HG03342 (cell line): Measurements from ENCODE around the gene CPT1C.

Experiments used
- ATAC-seq: cut with Tn5 transposase; IDR thresholded peaks from one replicate; pipeline ENCODE4 v1.9.1; 2021; ENCODE audit warnings: mild to moderate bottlenecking, moderate library complexity; ENCODE audit not compliant: unreplicated experiment

The CPT1C gene

DNA sequence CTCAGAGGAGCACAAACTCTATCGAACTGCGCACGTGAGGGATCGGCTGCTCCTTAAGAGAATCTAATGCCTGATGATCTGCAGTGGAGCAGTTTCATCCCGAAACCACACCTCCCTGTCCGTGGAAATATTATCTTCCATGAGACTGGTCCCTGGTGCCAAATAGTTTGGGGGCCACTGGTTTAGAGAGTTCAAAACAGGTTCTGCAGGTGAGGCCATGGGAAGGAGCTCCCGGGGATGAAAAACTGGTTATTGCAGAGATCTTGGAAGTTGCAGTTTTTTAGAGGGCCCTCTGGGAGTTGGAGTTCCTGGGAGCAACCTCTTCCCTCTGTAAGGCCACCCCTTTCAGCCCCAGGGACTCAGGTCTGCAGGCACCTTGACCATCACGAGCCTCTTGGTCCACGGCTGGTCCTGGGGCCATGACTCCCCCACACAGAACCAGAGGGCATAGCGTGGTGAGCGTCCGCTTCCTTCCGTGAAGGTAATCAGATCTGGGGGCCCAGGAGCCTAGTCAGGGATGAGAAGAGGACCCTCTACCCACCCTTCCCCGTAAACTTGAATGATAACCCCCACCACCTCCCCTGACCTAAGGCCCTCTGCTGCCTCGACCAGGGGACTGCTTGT is 30.5 kb upstream of the CPT1C start:
- no peak for ATAC-seq

DNA sequence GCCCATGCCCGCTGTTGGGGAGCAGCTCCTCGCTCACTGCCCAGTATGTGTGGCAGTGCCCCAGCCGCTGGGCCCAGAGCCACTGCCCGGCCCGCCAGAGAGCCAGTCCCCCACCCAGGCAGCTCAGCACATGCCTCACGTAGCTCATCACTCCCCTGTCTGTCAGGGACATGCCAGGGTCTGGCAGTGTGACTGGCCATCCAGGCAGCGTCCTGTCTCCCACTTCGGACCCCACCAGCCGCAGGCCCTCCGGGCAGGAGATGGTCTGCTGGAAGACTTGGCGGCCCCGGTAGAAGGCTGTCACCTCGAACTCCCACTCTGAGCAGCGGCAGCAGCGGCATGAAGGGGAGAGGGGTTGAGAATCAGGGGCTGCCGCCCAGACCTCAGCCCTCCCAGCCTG is 28.9 kb upstream of the CPT1C start:
- no peak for ATAC-seq

DNA sequence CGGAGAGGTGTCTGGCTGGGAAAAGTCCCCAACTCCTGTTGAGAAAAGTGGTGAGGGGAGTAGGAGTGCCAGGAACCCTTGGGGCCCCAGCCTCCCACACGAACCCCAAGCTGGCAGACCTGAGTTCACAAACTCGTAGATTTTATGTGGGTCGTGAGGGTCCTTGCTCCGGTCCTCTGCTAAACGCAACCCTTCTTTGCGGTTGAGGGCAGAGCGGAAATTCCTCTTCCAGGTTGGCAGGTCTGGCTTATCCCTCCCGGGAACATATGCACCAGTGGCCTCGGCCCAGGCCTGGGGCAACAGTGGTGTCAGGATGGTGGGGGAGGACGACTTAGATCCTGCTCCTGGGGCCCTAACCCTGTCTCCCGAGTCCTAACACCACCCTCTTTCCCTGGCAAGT is 27.7 kb upstream of the CPT1C start:
- no peak for ATAC-seq

DNA sequence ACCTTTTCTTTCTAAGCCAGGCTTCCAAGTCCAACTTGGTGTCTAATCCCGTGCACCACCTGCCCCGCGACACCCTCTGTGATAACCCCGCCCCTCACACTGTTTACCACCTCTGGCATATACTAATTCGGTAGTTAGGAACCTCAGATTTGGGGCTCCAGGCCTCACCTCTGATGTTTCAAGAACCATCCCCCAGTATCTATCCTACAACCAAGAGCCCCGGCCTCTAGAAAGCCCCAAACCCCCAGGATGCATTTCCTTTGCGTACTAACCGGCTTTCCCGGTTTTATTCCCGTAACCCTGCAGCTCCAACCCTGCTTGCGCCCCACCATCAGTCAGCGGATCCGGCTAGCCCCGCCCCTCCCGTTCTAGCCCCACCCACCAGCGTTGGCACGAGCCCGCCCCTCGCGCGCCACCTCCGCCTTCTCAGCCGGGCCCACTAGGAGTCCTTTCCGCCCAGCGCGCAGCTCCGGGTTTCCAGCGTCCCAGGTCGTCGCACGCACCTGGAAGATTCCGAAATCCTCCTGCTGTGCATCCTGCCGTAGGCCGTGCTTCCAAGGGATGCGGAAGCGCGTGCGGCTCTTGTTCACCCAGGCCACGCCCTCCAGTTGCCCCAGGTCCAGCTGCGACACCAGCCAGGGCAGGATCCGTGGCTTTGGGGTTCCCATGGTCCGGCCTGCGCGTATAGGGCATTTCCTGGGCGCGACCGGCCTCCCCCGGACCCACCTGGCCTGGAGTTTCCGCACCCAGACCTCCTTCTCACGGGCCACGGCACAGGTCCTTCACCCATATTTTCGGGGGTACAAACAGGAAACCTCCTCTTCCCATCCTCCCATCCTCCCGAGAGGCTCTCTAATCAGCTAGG is 26.5 kb upstream of the CPT1C start:
- no peak for ATAC-seq

DNA sequence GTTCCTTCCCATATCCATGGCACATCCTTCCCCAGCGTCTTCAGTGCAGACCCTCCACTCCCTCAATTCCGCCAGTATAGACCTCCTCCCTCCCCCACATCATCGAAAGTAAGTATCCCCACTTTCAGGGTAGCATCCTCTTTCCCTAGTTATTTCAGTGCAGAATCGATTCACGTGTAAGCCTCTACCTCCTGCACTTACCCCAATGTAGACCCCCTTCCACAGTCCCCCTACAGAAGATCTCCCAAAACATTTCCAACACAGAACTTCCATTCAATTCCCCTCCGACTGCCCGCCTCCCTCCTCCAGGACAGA is 25.9 kb upstream of the CPT1C start:
- no peak for ATAC-seq

DNA sequence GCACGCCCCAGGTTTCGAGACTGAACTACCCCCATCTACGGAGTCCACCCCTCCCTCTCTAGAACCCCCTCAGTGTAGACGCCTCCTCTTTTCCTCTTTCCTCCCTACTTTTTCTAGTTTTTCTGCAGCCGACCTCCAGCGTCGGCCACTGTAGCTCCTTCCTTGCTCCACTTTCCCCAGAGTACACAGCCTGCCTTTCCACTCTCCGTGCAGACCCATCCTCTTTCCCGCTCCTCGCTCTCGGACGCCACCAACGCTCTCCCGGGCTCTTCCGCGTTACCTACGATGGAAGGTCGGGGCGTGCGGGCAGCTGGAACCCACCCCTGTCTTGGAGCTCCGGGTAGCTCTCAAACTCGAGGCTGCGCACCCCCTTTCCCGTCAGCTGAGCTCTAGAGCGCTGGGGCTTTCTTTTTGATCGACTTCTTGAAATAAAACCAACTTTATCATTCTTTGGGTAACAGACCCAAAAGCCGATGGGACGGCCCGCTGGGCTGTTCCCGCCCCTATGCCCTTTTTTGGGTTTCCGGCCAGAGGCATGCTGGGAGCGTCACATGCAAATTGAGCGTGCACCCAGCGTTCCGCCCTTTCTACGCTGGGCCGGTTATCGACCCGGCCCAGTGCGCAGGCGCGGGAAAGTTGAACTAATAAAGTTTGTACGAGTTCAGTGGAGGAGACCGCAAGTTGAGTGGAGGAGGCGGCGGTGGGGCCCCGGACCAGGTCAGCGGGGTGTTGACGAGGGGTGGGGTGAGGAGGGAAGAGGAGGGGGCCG is 25.4 kb upstream of the CPT1C start, which contains the start of the genes BCL2L12 and IRF3:
BCL2L12 (plus strand) TSS at position 583 of the 769 bp plus-strand sequence. CDS start 760 bp downstream, outside the sequence.
IRF3 (minus strand) TSS at position 507 of the 769 bp plus-strand sequence. CDS start 1,019 bp downstream, outside the sequence.
- peak; percentile 74 for ATAC-seq

DNA sequence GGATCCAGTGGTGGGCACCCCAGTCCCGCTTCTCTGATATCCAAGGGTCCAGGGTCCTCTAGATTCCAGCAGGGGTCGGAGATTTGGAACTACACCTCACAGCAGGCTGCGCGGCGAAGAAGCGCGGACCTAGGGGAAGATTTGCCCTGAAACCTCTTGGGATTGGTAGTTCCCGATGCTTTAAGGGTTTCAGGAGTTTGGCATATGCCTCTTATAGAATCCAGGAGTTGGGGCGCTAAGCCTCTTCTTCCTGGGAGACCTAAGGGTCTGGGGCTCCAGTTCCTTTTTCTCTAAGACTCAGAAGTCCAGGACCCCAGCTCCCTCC is 24.8 kb upstream of the CPT1C start:
- no peak for ATAC-seq

DNA sequence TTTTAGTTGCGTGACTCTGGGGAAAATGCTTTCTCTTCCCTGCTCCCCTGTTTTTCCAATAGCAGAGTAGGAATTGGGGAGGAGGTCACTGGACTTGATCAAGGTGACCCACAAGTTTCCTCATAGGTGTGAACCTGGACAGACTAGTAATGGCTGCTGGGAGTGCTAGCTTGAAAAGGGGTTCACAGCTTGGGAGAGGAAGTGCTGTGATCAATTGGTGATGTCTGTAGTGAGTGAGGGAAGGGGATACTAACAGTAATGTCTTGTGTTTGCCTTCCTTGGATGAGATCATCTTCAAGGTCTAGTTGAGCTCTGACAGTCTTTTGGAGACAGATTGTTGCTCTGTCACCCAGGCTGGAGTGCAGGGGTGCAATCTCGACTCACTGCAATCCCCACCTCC is 23.4 kb upstream of the CPT1C start:
- ATAC-seq, result no peak

DNA sequence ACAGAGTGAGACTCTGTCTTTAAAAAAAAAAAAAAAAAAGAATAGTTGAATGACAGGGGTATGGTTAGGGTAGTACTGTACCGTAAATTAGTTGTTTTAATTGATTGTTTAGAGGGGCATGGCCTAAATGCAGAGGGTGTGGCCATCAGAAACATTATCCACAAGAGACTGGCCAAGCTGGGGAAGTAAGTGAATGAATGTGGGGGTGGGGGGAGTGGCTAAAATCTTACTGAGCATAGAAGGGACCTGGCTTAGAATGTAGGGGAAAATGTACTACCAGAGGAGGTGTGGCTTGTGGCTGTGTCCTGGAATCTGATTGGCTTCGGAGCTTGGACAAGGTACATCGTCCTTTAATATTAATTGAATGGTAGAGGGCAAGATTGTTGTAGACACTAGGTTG is 21.4 kb upstream of the CPT1C start:
- ATAC-seq, result no peak

DNA sequence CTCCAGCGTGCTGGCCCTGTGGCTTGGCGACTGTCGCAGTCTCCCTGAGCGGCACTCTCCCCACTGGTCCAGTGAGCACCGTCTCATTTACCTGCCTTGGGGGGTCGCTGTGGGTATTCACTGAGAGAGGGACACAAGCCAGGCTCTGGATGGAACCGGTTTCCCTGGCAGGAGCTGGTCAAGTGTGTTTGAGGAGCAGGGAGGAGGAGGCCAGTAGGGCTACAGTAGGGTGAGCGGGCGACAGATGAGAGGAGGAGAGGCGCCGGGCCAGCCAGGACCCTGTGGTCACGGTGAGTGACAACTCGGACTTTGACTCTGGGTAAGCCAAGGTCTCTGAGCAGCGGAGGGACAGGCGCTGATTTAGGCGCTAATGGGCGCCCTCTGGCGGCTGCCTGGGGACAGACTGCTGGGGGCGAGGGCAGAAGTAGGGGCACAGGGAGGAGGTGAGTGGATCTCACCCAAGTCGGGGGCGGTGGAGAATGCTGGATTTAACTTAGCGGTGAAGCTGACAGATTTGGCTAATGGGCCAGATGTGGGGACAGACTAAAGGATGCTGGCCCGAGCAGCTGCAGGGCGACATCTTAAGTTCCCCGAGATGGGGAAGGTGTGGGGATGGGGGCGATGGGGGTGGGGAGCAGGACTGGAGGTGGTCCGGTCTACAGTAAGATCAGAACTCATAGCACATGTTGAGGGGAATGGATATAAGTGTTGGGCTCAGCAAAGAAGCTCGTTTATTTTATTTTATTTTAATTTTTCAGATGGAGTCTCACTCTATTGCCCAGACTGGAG is 18.6 kb upstream of the CPT1C start:
- no peak for ATAC-seq

DNA sequence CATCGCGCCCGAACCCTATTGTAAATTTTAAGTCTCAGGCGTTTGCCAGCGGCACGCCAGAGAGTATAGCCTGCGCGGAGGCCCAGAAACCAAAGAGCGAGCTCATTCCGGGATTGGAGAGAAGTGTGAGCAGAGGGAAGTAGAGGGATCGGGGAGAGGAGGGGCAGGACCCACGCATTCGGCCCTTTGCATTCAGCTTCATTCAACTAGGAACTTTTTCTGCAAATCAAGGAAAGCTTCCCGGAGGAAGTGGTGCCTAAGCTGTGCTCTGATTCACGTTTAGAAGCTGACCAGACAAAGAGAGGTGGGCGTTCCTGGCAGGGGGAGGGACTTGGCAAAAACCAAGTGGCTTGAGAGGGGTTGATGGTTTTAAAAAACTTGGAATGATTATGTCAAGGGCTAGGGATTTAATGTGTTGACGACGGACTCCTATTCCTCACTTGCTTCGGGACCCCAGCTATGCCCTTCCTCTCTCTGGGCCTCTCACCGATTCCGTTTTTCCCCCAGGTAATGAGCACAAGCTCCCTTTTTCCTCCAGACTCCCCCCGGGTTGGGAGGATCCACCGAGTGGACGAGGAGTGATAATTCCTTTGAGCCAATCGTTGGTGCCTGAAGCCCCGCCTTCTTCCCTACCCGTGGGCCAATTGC is 14.7 kb upstream of the CPT1C start:
- ATAC-seq, result no peak

DNA sequence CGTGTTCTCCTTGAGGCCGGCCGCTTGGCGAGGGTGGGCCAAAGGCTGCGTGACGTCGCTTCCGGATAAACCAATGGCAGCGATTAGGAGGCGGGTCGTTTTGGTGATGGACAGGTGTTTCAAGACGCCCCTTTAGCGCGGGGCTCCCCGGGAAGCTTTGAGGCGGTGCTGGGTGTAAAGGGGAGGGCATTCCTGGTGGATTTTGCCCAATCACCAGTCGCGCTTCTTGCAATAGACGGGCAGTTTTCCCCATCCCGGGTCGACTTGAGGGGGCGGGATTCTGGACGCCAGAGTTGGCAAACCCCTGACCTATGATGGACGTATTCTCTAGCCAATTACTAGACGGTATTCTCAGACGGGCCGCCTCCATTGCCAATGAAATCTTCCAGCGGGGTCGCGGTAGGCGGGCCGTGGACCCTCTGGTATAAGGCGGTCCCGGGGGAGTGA is 14.1 kb upstream of the CPT1C start:
- peak; percentile 66 for ATAC-seq

DNA sequence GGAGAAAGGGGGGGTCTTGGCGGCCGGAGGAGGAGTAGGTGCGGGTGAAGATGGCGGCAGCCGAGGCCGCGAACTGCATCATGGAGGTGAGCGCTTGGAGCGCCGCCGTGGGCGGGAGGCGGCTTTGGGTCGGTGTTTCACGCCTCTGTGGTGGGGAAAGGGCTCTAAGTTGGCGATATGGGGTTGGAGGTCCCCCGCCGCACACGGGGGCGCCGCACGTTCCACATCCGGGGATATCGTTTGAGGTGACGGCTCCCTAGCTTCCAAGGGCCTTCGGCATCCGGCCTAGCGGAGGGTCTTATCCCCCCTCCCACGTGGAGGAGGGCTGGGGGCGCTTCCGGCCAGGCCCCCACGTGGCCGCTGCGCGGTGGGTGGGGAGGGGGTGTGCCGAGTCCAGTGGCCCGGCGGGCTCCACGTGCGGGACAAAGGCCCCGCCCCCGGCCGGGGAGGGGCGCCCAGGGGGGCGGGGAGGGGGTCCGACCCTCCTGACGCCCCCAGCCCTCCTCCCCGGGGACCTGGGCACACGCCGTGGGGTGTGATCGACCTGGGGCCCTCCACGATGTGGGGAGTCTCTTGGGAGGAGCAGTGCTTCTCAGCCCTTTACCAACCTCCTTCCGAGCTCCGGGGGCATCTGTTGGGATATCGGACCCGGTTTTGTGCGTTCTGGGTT is 13.6 kb upstream of the CPT1C start, which contains the start of gene PRMT1:
PRMT1 (plus strand) TSS at position 41 of the 670 bp plus-strand sequence; CDS start at position 51, 10 bp downstream.
- no peak for ATAC-seq

DNA sequence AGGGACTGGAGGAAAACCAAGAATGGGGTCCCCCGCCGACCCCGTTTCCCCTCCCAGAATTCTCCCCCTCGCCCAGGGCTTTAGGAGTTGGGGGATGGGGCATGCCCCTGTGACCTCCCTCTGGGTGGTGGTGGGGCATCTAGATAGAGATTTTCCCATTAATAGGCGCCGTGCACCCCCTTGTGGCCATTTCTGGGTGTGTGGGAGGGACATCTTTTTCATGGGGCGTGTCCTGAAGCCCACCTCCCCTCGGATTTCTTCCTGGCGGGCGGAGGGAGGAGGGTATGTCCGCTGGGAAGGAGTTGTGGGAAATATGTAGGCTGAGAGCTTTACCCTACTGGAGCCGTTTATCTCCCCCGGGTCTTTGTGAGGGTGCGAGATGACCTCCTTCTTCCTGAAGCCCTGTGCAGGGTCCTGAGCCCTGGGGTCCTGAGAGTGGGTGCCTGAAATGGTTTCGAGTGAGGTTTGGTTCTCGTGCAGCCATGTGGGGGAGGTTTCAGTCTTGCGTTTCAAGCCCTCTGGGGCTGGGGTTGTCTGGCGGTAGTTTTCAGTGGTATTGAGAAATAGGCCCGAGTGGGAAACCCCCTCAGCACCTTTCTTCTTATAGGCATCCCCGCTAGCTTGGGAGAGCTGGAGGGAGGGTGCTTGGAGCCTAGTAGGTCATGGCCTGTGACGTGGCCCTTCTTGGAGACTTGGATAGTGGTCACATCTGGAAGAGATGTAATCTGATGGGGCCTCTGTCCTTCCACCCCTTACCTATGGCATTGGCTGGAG is 12.8 kb upstream of the CPT1C start:
- no peak for ATAC-seq

DNA sequence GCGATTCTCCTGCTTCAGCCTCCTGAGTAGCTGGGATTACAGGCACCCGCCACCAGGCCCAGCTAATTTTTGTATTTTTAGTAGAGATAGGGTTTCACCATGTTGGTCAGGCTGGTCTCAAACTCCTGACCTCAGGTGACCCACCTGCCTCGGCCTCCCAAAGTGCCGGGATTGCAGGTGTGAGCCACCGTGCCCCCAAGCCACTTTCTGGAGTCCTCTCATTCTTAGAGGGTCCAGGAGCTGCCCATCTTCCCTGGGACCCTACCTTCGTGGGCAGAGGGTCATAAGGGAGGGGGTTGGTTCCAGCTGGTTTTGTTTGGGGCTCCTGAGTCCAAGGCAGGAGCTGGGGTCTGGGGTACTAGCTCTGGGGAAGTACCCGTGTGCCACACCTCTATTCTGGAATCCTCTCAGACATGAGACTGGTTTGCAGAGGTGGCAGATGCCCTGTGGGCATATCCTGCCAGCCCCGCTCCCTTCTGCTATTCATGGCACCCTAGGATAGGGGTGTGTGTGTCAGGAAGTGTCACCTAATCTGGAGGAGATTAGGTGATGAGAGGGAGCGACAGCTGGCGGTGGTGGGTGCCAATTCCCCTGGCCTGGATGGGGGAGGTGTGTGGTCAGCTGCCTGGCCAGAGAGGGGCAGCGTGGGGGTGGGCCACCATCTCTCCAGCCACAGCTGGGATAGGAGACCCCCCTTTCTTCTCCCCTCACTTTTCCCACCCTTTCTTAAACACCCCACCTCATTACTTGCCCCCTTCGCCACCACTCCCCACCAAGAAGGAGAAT is 11.7 kb upstream of the CPT1C start:
- ATAC-seq, result no peak

DNA sequence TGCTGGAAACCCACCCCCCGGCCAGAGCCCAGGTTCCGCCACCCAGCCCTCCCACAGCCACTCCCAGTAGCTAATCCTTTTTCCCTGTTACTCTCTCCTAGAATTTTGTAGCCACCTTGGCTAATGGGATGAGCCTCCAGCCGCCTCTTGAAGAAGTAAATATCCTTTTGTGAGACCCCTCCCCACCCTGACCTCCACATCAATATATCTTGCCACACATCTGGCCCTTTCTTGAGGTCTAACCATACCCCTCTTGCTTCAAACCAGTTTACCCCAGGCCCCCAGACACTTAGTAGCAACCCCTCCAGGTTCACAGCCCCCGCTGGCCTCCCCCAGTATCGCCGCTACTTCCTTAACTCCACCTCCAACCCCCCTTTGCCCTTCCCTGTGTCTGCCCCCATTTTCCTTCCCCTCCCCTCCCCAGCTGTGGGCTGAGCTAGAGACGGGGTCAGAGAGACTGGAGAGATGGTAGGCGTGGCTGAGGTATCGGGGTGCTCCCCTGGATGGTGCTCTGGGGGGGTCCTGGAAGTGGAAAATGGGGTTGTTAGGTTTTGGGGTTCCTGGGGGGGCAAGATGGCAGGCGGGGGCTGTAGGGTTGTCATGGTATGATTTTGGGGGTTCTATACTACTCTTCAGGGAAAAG is 11.0 kb upstream of the CPT1C start:
- no peak for ATAC-seq

DNA sequence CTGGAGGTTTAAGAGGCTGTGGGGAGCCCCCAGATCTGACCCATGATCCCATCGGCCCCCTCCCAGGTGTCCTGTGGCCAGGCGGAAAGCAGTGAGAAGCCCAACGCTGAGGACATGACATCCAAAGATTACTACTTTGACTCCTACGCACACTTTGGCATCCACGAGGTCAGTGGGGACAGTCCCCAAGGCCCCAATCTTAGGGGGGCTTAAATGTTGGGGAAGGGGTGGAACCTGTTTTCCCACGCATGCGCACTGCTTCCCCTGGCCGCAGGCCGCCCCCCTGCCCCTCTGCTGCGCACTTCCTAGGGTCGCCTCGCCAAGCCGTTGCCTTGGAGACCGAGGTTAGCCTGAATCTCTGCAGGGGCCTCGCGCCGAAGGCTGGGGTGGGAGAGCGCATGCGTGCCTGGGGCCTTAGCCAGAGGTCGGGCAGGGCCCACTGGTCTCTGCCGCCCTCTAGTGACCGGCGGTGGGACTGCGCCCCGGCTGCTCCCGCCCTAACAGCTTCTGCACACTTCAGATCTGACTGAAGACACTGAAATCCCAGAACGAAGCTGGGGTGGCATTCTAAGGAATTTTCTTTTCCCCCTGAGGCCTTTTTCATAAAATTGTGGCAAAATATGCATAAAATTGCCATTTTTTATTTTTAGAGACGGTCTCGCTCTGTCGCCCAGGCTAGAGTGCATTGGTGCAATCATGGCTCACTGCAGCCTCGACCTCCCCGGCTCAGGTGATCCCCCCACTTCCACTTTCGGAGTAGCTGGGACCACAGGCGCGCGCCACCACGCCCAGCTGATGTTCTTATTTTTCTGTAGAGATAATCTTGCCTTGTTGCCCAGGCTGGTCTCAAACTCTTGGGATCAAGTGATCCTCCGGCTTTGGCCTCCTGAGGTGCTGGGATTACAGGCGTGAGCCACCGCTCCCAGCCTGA is 10.2 kb upstream of the CPT1C start:
- ATAC-seq, result no peak
